Spinal cord (tissue), 10 donors: ENCODE results near the gene SLC43A3. TPM values are rescaled to one million over a fixed set of nuclear protein-coding genes. Genes with fewer than 3 reads are reported as not detected.
A peak's percentile ranks its signal among the peaks of the same experiment; 100 is the strongest.

ENCODE experiments used
- DNase-seq, 6 donors: peaks; one replicate each; pipeline versions ENCODE4 v3.0.0 to v3.0.0-alpha.2; 2013 to 2015; ENCODE audit warnings: low spot score in 6 of 6, low read depth in 4 of 6
- H3K27ac ChIP-seq: one replicate; pipeline ENCODE4 v1.5.1; 2013; ENCODE audit warnings: low read depth, low read length, control low read depth
- H3K27me3 ChIP-seq: one replicate; pipeline ENCODE4 v1.6.1; 2013; ENCODE audit warnings: low read length; ENCODE audit not compliant: control insufficient read depth, insufficient read depth
- H3K36me3 ChIP-seq: one replicate; pipeline ENCODE4 v1.6.1; 2013; ENCODE audit warnings: low read length; ENCODE audit not compliant: control insufficient read depth, insufficient read depth
- H3K4me1 ChIP-seq: one replicate; pipeline ENCODE4 v1.6.1; 2013; ENCODE audit warnings: low read length; ENCODE audit not compliant: control insufficient read depth, insufficient read depth
- H3K4me3 ChIP-seq: one replicate; pipeline ENCODE4 v1.5.1; 2013; ENCODE audit warnings: low read depth, low read length, control low read depth
- H3K9me3 ChIP-seq: one replicate; pipeline ENCODE4 v1.6.1; 2013; ENCODE audit warnings: low read length; ENCODE audit not compliant: control insufficient read depth, insufficient read depth
- WGBS: methylation state at CpG from one replicate; pipeline ENCODE4 v1.1.5; 2013; ENCODE audit warnings: missing lambda C conversion rate; ENCODE audit not compliant: insufficient coverage; 5-methylcytosine and 5-hydroxymethylcytosine counted together
- polyA plus RNA-seq, 2 donors: library from polyadenylated mRNA; unstranded; fragments of 120-200 nt; gene quantifications; one replicate each; pipeline ENCODE4 v1.2.1, GENCODE V29; 2013; ENCODE audit not compliant: insufficient read length in 2 of 2
- total RNA-seq, 2 donors: library from RNA; depleted of rRNA in 1 of 2; stranded (reverse); fragments of 120-200 nt in 1 of 2; fragments of >200 nt in 1 of 2; gene quantifications; one replicate each; pipeline versions ENCODE4 v1.2.3 to v1.2.4, GENCODE V29; 2013 to 2014
- donor health status: healthy.

The SLC43A3 gene
- total and polyA plus RNA-seq, 4 donors: 12.2 to 20.3 (median 16.4) TPM

- H3K4me1 ChIP-seq: no peaks in the 10 kb centered on the region
- no peaks in the 10 kb centered on the region for H3K9me3 ChIP-seq
- no CpG with 5 or more reads among the region's 5 CpGs for WGBS
- H3K27ac ChIP-seq: no peak overlapping the region
- peaks cover 6% of the 10 kb centered on the region for H3K27me3 ChIP-seq
- DNase-seq: no peak
- H3K36me3 ChIP-seq: peaks cover 14% of the 10 kb centered on the region
- no peak overlapping the region for H3K4me3 ChIP-seq
These were observed 42.3 kb upstream of the SLC43A3 start for GRCh38 chr11:57469268-57469667.

GRCh38 chr11:57468276-57468675 lies 41.4 kb upstream of the SLC43A3 start:
- Histone ChIP-seq H3K27ac (no peak overlapping the region), H3K27me3 (peaks cover 2% of the 10 kb centered on the region), H3K9me3 (no peaks in the 10 kb centered on the region), H3K4me3 (no peak overlapping the region), H3K36me3 (peaks cover 14% of the 10 kb centered on the region), H3K4me1 (peaks cover 9% of the 10 kb centered on the region)
- 57% methylated on average over 3 of the region's 4 CpGs for WGBS
- DNase-seq: no peak

- Histone ChIP-seq H3K36me3 (peaks cover 14% of the 10 kb centered on the region), H3K9me3 (no peaks in the 10 kb centered on the region), H3K4me3 (no peak overlapping the region), H3K4me1 (peaks cover 12% of the 10 kb centered on the region), H3K27ac (no peak overlapping the region), H3K27me3 (no peaks in the 10 kb centered on the region)
- DNase-seq: no peak
- 66% methylated on average over 23 of the region's 23 CpGs for WGBS
These were observed 40.7 kb upstream of the SLC43A3 start for GRCh38 chr11:57467508-57468157.

GRCh38 chr11:57466680-57467079 lies 39.8 kb upstream of the SLC43A3 start:
- H3K36me3 ChIP-seq: peaks cover 14% of the 10 kb centered on the region
- H3K27me3 ChIP-seq: peaks cover 2% of the 10 kb centered on the region
- H3K27ac ChIP-seq: no peak overlapping the region
- no peaks in the 10 kb centered on the region for H3K9me3 ChIP-seq
- H3K4me3 ChIP-seq: no peak overlapping the region
- 67% methylated on average over 4 of the region's 4 CpGs for WGBS
- no peak for DNase-seq
- peaks cover 19% of the 10 kb centered on the region for H3K4me1 ChIP-seq

- H3K4me1 ChIP-seq: peaks cover 31% of the 10 kb centered on the region
- WGBS: 72% methylated on average over 17 of the region's 30 CpGs
- H3K4me3 ChIP-seq: no peak overlapping the region
- H3K9me3 ChIP-seq: no peaks in the 10 kb centered on the region
- H3K27me3 ChIP-seq: peaks cover 19% of the 10 kb centered on the region
- no peak overlapping the region for H3K27ac ChIP-seq
- H3K36me3 ChIP-seq: peaks cover 14% of the 10 kb centered on the region
- DNase-seq: no peak
These were observed 37.7 kb upstream of the SLC43A3 start for GRCh38 chr11:57464539-57465181.

- peak in 1 of 6 donors; percentile 60 for DNase-seq
- WGBS: 23% methylated on average over 10 of the region's 14 CpGs
- H3K4me3 ChIP-seq: no peak overlapping the region
- peaks cover 26% of the 10 kb centered on the region for H3K27me3 ChIP-seq
- H3K4me1 ChIP-seq: peaks cover 38% of the 10 kb centered on the region
- no peak overlapping the region for H3K27ac ChIP-seq
- H3K9me3 ChIP-seq: no peaks in the 10 kb centered on the region
- peaks cover 14% of the 10 kb centered on the region for H3K36me3 ChIP-seq
These were observed 37.0 kb upstream of the SLC43A3 start for GRCh38 chr11:57463671-57464538.

GRCh38 chr11:57462597-57462996 lies 35.7 kb upstream of the SLC43A3 start:
- DNase-seq: no peak
- no peak overlapping the region for H3K27ac ChIP-seq
- no peak overlapping the region for H3K4me3 ChIP-seq
- no peaks in the 10 kb centered on the region for H3K9me3 ChIP-seq
- 80% methylated on average over 3 of the region's 3 CpGs for WGBS
- peaks cover 51% of the 10 kb centered on the region for H3K4me1 ChIP-seq
- H3K36me3 ChIP-seq: peaks cover 8% of the 10 kb centered on the region
- H3K27me3 ChIP-seq: peaks cover 39% of the 10 kb centered on the region

- H3K36me3 ChIP-seq: peaks cover 5% of the 10 kb centered on the region
- H3K27ac ChIP-seq: no peak overlapping the region
- WGBS: 47% methylated on average over 13 of the region's 16 CpGs
- peaks cover 58% of the 10 kb centered on the region for H3K4me1 ChIP-seq
- H3K4me3 ChIP-seq: no peak overlapping the region
- DNase-seq: no peak
- no peaks in the 10 kb centered on the region for H3K9me3 ChIP-seq
- H3K27me3 ChIP-seq: peaks cover 45% of the 10 kb centered on the region
These were observed 35.0 kb upstream of the SLC43A3 start for GRCh38 chr11:57461841-57462489.
